Sigmoid colon (tissue), 4 donors: ENCODE data around the gene PRKACG.
"Not testable (repeated sequence)": the region's sequence is repeated elsewhere in the genome, so short reads cannot be mapped to it uniquely, and the experiment has no call there.

ENCODE experiments used
- EP300 ChIP-seq, 4 donors: sonication (generic); formaldehyde crosslinking; IDR thresholded peaks; one replicate each; pipeline ENCODE4 v1.6.1; 2017; ENCODE audit warnings: antibody characterized with exemption in 4 of 4
- POLR2A ChIP-seq, 2 donors: fragments of 450-650 bp; IDR thresholded peaks; one replicate each; pipeline ENCODE4 v1.6.1; 2016; ENCODE audit warnings: antibody characterized with exemption in 2 of 2, mild to moderate bottlenecking in 2 of 2, moderate library complexity in 2 of 2
- POLR2AphosphoS5 ChIP-seq, 4 donors: sonication (generic); formaldehyde crosslinking; IDR thresholded peaks; one replicate each; pipeline ENCODE4 v1.6.1; 2017; ENCODE audit warnings: antibody characterized with exemption in 4 of 4
- TF ChIP-seq, protein P1 (sequence below), 4 experiments: fragments of 450-650 bp in 3 of 4; fragments of 200-600 bp in 1 of 4; IDR thresholded peaks; one replicate each; pipeline ENCODE4 v1.5.1; 2016 to 2019; ENCODE audit warnings: antibody characterized with exemption in 4 of 4, mild to moderate bottlenecking in 3 of 4, moderate library complexity in 2 of 4

DNA sequence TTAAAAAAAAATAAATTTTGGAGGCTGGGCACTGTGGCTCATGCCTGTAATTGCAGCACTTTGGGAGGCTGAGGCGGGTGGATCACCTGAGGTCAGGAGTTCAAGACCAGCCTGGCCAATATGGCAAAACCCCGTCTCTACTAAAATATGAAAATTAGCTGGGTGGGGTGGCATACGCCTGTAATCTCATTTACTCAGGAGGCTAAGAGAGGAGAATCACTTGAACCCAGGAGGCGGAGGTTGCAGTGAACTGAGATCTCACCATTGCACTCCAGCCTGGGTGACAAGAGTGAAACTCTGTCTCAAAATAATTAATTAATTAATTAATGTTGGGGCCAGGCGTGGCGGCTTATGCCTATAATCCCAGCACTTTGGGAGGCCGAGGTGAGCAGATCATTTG is 27.0 kb downstream of the PRKACG start:
- TF ChIP-seq, protein P1, sequence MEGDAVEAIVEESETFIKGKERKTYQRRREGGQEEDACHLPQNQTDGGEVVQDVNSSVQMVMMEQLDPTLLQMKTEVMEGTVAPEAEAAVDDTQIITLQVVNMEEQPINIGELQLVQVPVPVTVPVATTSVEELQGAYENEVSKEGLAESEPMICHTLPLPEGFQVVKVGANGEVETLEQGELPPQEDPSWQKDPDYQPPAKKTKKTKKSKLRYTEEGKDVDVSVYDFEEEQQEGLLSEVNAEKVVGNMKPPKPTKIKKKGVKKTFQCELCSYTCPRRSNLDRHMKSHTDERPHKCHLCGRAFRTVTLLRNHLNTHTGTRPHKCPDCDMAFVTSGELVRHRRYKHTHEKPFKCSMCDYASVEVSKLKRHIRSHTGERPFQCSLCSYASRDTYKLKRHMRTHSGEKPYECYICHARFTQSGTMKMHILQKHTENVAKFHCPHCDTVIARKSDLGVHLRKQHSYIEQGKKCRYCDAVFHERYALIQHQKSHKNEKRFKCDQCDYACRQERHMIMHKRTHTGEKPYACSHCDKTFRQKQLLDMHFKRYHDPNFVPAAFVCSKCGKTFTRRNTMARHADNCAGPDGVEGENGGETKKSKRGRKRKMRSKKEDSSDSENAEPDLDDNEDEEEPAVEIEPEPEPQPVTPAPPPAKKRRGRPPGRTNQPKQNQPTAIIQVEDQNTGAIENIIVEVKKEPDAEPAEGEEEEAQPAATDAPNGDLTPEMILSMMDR (IDR thresholded peaks at IDR 0.05) = not testable (repeated sequence)
- TF ChIP-seq POLR2A, POLR2AphosphoS5, EP300 (IDR thresholded peaks at IDR 0.05): not testable (repeated sequence)
